C4-2B (cell line): ENCODE measurements around the gene CRK.
A peak's percentile ranks its signal among the peaks of the same experiment; 100 is the strongest.
"Not testable (repeated sequence)": the region's sequence is repeated elsewhere in the genome, so short reads cannot be mapped to it uniquely, and the experiment has no call there.

Experiments
- H3K27ac ChIP-seq: fragments of 450-650 bp; 2 replicates; pipeline ENCODE4 v1.5.1; 2017
- CTCF ChIP-seq: fragments of 450-650 bp; conservative IDR thresholded peaks from 2 replicates; pipeline ENCODE4 v1.5.1; 2017; ENCODE audit warnings: mild to moderate bottlenecking
- ZFX ChIP-seq: fragments of 450-650 bp; IDR thresholded peaks from 2 replicates; pipeline ENCODE4 v1.6.1; 2017

The CRK gene

GRCh38 chr17:1399679-1400512 lies 56.1 kb downstream of the CRK start, which contains the start of gene YWHAE:
TSS of gene YWHAE (minus strand) at chr17:1400222. CDS start at chr17:1400110, 112 bp downstream.
- peak within 1 kb of the TSS; percentile 96 for H3K27ac ChIP-seq
- TF ChIP-seq CTCF (no peak), ZFX (no peak)

- TF ChIP-seq ZFX (no peak), CTCF (no peak)
- peak overlapping the region; percentile 96 for H3K27ac ChIP-seq
Observed at GRCh38 chr17:1398931-1399678, 56.9 kb downstream of the CRK start.

GRCh38 chr17:1398028-1398427 lies 58.0 kb downstream of the CRK start:
- H3K27ac ChIP-seq, result no peak overlapping the region

GRCh38 chr17:1395876-1396665 lies 60.0 kb downstream of the CRK start:
- H3K27ac ChIP-seq, result not testable (repeated sequence)

More at GRCh38 chr17:1398028-1398427, 58.0 kb downstream of the CRK start:
- TF ChIP-seq ZFX (no peak), CTCF (no peak)

GRCh38 chr17:1391577-1391976 lies 64.5 kb downstream of the CRK start:
- no peak overlapping the region for H3K27ac ChIP-seq
- TF ChIP-seq ZFX (no peak), CTCF (no peak)

GRCh38 chr17:1390432-1391367 lies 65.3 kb downstream of the CRK start:
- no peak overlapping the region for H3K27ac ChIP-seq
- TF ChIP-seq ZFX (no peak), CTCF (no peak)

GRCh38 chr17:1387490-1388227 lies 68.4 kb downstream of the CRK start:
- H3K27ac ChIP-seq, result not testable (repeated sequence)

GRCh38 chr17:1386675-1387190 lies 69.3 kb downstream of the CRK start:
- not testable (repeated sequence) for H3K27ac ChIP-seq
